Activated naive CD8-positive, alpha-beta T cell treated with anti-CD3 and anti-CD28 coated beads, Interleukin-2, amount 50 U/mL, for 16 hours (primary cell): ENCODE measurements around the gene TGM6.

Source experiments
- DNase-seq: peaks from one replicate; pipeline ENCODE4 v3.0.0-alpha.2; 2020; ENCODE audit warnings: low read depth, low spot score

The TGM6 gene

GRCh38 chr20:2380601-2381000 lies at the start of gene TGM6:
Gene TGM6 (plus strand): TSS chr20:2380901. CDS start chr20:2380969, 68 bp downstream.
- DNase-seq: no peak

DNA sequence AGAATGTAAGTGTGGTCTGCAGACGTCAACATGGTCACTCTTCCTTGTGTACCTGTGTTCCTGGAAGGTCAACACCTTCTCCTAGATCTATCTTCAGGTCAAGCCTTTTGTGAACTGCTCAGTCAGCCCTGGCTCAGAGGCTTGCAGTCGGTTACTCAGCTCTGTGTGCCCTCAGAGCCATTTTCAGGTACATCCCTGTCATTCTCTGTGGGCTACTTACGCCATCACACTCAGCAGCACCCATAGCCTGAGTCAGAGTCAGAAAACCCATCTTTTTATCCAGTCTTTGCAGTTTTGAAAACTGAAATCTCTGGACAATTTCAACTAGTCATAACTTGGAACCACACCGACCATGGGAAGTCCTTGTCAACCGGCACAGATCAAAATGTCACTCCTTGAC lies 49.6 kb upstream of the TGM6 start:
- no peak for DNase-seq

- DNase-seq: no peak
Measured at GRCh38 chr20:2331901-2332565, 48.7 kb upstream of the TGM6 start.

GRCh38 chr20:2332711-2333110 lies 48.0 kb upstream of the TGM6 start:
- no peak for DNase-seq

DNA sequence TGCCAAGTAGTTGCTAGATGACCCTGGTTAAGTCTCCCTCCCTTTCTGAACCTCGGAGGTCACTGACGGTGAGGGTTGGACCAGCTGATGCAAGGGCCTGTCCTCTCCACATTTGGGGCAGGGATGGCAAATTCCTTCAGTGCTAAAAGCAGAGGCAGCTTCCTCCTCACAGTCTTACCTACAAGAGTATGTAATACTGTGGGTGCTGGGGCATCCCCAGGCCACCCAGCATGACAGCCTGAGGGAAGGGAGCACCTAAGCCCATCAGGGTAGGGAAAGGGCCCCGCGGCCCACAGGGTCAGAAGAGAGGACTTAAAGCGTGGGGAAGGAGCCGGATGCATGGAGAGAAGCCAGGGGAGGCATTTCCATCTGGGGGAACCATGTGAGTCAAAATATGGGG lies 46.9 kb upstream of the TGM6 start:
- no peak for DNase-seq

- DNase-seq: no peak
Measured at GRCh38 chr20:2335096-2335870, 45.4 kb upstream of the TGM6 start.

DNA sequence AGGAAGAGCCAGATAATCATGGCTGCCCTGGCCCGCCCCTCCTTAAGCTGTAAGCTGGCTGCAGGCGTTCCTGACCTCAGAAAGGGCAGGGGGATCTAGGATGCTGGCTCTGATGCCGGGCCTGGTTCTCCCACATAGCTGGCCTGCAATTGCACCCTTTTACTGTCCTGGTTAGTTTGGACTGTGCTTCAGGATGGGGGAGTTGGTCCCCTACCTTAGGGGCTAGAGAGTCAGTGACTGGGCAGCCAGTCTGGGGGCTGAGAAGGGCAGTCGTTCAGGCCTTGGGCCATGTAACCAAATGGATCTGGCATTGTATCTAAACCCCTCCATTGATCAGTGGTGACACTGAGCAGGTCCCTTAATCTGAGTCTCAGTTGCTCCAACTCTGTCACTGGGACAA lies 44.2 kb upstream of the TGM6 start:
- no peak for DNase-seq

GRCh38 chr20:2337142-2337541 lies 43.6 kb upstream of the TGM6 start:
- DNase-seq: no peak

GRCh38 chr20:2338411-2339066 lies 42.2 kb upstream of the TGM6 start:
- no peak for DNase-seq

DNA sequence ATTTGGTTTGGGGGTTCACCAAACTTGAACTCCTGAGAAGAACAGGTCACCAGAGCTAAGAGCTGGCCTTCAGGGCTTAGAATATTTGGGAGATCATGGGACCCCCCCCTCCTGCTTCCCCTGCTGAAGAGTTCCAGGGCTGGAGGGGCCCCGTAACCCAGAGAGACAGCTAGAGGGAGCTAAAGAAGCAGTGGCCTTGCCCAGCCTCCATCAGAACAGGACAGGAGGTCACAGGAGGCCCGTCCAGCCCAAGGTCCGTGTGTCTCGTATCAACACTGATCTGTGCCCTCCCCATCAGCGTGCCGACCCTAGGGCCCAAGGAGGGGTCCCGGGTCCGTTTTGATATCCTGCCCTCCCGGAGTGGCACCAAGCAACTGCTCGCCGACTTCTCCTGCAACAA lies 40.6 kb upstream of the TGM6 start:
- no peak for DNase-seq

DNA sequence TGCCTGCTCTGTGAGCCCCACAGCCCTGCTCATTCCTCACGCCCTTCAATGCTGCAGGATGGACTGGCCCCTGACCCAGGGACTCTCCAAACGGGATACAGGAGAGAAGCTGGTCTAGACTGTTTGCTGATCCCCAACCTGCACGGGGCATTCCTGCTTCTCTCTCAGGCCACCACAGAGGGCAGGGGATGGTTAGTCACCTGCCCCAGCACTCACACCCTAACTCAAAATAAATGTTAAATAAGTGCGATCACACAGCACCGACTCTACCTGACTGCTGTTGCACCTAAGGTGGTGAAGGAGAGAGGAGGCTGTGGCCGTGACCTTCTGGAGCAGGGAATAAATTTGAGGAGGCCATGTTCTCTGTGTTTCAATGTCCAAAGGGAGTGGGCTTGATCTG lies 39.9 kb upstream of the TGM6 start:
- DNase-seq: no peak

DNA sequence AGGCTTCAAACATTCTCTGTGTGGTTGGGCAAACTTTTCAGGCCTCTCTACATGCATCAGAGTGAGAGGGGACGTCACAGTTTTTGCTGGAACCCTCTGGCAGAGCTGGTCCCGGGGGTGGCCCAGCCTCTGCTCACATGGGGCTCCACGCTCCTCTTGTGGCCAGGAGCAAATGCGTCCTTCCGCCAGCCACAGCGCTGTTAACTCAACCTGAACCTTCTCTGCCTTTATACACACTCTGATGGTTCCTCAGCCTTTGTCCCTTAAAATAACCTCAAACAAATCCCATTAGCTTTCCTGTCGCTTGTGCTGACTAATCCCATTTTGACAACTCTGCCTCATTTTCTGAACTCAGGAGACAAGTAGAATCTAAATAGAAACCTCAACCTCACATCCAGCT lies 39.4 kb upstream of the TGM6 start:
- no peak for DNase-seq

- DNase-seq: no peak
Measured at GRCh38 chr20:2342243-2342642, 38.5 kb upstream of the TGM6 start.

GRCh38 chr20:2346188-2346587 lies 34.5 kb upstream of the TGM6 start:
- no peak for DNase-seq

GRCh38 chr20:2348336-2348735 lies 32.4 kb upstream of the TGM6 start:
- DNase-seq: no peak

DNA sequence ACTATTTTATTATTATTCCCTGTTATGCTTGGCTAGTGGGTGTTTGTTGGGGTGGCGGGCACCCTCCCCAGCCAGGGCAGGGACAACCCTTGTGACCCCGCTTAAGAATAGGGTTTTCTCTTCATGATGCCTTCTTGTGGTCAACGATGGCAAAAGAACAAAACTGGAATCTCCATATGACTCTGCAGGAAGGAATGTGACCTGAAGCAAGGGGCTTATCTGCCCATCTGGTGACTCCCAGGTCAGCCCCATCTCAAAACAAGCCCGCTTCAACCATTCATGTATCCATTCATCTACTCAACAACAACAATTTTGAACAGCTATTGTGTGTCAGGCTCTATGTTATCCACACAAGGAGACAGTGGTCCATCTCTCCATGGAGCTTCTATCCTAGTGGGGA lies 30.9 kb upstream of the TGM6 start:
- DNase-seq: no peak

DNA sequence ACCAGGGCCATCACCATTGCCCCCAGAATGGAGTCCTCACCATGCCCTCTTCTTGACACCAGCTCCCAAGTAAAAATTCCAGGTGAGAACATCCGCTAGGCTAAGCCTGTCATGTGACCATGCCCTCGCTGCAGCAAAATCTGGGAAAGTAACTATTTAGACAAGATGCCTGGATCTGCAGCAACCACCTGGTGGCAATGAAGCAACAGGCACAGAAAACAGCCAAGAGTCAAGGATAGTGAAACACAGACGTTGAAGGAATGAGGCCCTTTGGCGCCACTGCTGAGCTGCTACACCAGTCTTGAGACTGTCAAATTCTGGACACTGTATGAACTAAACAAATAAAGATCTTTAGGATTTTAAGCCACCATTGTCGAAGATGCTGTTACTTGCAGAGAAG lies 30.1 kb upstream of the TGM6 start:
- no peak for DNase-seq

DNA sequence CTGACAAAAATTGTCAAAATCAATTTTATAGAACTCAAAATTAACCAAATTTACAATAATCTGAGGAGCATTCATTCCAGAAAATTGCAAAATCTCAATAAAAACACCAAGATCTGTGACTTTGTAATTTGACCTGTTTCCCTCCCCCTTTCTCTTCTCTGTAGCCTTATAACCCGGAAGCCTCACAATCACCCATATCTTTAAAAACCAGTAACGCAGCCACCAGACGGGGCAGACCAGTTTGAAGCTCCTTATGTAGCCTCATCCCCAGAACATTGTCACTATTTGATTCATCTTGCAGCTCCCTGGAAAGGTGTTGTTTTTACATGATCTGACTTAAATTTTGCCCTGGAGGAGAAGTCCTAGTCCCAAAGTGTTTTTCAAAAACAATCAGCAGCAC lies 27.5 kb upstream of the TGM6 start:
- no peak for DNase-seq

- DNase-seq: no peak
Measured at GRCh38 chr20:2357114-2357513, 23.6 kb upstream of the TGM6 start.

DNA sequence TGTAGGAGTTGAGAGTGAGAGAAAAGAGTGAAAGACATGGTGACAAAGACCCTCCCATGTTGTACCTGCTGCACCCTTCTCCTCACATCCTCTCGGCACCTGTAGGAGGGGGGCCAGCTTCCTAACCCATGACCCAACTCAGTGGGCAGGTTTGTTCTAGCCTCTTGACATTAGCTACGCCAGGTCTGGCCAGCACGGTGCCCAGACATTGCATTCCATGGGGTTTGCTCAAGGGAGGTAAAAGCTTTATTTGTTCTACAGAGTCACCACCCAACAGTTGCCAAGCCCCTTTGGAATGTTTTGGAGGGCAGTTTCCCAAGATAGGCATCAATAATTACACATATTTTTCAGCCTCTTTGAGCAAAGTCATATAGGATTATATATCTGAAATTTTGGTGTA lies 22.7 kb upstream of the TGM6 start:
- no peak for DNase-seq

GRCh38 chr20:2361035-2361593 lies 19.6 kb upstream of the TGM6 start:
- no peak for DNase-seq

- no peak for DNase-seq
Measured at GRCh38 chr20:2363187-2363586, 17.5 kb upstream of the TGM6 start.

- no peak for DNase-seq
Measured at GRCh38 chr20:2363587-2363986, 17.1 kb upstream of the TGM6 start.
